D721Med (cell line): ENCODE data around the gene IGSF3.

Source experiments
- DNase-seq: peaks from one replicate; pipeline ENCODE4 v3.0.0; 2011; ENCODE audit warnings: low spot score; ENCODE audit not compliant: insufficient read length
- FAIRE-seq: peaks from 2 replicates; lab custom pipeline; 2011; peaks lifted over from hg19 to GRCh38; lab: Jason Lieb, UNC
- CTCF ChIP-seq: IDR thresholded peaks from 2 replicates; pipeline ENCODE4 v1.5.1; 2012; ENCODE audit warnings: mild to moderate bottlenecking, control low read depth; ENCODE audit not compliant: insufficient read depth; ENCODE audit errors: missing control alignments

Gene IGSF3

GRCh38 chr1:116557323-116557878, 110.1 kb downstream of the IGSF3 start:
- FAIRE-seq: no peak
- no peak for TF ChIP-seq CTCF
- no peak for DNase-seq

- no peak for FAIRE-seq
- no peak for DNase-seq
- TF ChIP-seq CTCF: no peak
Observed at GRCh38 chr1:116556289-116557006, 111.1 kb downstream of the IGSF3 start.

GRCh38 chr1:116554924-116555323, 112.6 kb downstream of the IGSF3 start:
- FAIRE-seq (no peak), DNase-seq (no peak)
- no peak for TF ChIP-seq CTCF

GRCh38 chr1:116553386-116554115, 114.0 kb downstream of the IGSF3 start:
- no peak for DNase-seq
- no peak for TF ChIP-seq CTCF
- FAIRE-seq: no peak

GRCh38 chr1:116546354-116546977, 121.1 kb downstream of the IGSF3 start:
- no peak for TF ChIP-seq CTCF
- no peak for DNase-seq
- FAIRE-seq: no peak

- TF ChIP-seq CTCF: no peak
- FAIRE-seq (no peak), DNase-seq (no peak)
Observed at GRCh38 chr1:116545359-116545705, 122.2 kb downstream of the IGSF3 start.
